Progenitor cell of endocrine pancreas (in vitro differentiated cells): ENCODE results near the gene CDH8. TPM values are rescaled to one million over a fixed set of nuclear protein-coding genes. Genes with fewer than 3 reads are reported as not detected.

Experiments
- DNase-seq: peaks from one replicate; pipeline ENCODE4 v3.0.0; 2021; ENCODE audit warnings: low spot score; ENCODE audit not compliant: unreplicated experiment
- H3K27ac Mint-ChIP-seq: 2 replicates; pipeline ENCODE4 v1.8.0; 2021; ENCODE audit warnings: mild to moderate bottlenecking, moderate library complexity, mixed read lengths
- H3K27me3 Mint-ChIP-seq: 2 replicates; pipeline ENCODE4 v1.8.0; 2021; ENCODE audit warnings: mixed read lengths
- H3K36me3 Mint-ChIP-seq: 2 replicates; pipeline ENCODE4 v1.8.0; 2022; ENCODE audit warnings: mixed read lengths; ENCODE audit not compliant: insufficient read depth
- H3K4me1 Mint-ChIP-seq: 2 replicates; pipeline ENCODE4 v1.8.0; 2021; ENCODE audit warnings: low read depth, mixed read lengths
- H3K4me3 Mint-ChIP-seq: 2 replicates; pipeline ENCODE4 v1.8.0; 2021; ENCODE audit warnings: low read depth, mild to moderate bottlenecking, moderate library complexity, mixed read lengths
- H3K9me3 Mint-ChIP-seq: 2 replicates; pipeline ENCODE4 v1.8.0; 2021; ENCODE audit warnings: low read depth, mixed read lengths
- total RNA-seq: library from RNA; stranded (reverse); gene quantifications from 2 replicates; pipeline ENCODE4 v1.2.1, GENCODE V29; 2021
- TF ChIP-seq, protein P1 (sequence below): fragments of 200-600 bp; sonication (generic); IDR thresholded peaks from one replicate; pipeline ENCODE4 v1.5.0; 2021; ENCODE audit warnings: antibody characterized with exemption, mild to moderate bottlenecking; ENCODE audit not compliant: unreplicated experiment

The CDH8 gene
- total RNA-seq, 1 donor from 2014 or later = 3.1 TPM

- peaks cover 8% of the 10 kb centered on the region for H3K9me3 Mint-ChIP-seq
- H3K4me3 Mint-ChIP-seq = no peak overlapping the region
- TF ChIP-seq, protein P1, sequence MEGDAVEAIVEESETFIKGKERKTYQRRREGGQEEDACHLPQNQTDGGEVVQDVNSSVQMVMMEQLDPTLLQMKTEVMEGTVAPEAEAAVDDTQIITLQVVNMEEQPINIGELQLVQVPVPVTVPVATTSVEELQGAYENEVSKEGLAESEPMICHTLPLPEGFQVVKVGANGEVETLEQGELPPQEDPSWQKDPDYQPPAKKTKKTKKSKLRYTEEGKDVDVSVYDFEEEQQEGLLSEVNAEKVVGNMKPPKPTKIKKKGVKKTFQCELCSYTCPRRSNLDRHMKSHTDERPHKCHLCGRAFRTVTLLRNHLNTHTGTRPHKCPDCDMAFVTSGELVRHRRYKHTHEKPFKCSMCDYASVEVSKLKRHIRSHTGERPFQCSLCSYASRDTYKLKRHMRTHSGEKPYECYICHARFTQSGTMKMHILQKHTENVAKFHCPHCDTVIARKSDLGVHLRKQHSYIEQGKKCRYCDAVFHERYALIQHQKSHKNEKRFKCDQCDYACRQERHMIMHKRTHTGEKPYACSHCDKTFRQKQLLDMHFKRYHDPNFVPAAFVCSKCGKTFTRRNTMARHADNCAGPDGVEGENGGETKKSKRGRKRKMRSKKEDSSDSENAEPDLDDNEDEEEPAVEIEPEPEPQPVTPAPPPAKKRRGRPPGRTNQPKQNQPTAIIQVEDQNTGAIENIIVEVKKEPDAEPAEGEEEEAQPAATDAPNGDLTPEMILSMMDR = no peak
- no peaks in the 10 kb centered on the region for H3K36me3 Mint-ChIP-seq
- H3K27ac Mint-ChIP-seq = no peak overlapping the region
- DNase-seq = no peak
- H3K4me1 Mint-ChIP-seq = no peaks in the 10 kb centered on the region
- H3K27me3 Mint-ChIP-seq = no peaks in the 10 kb centered on the region
These were observed 358.5 kb downstream of the CDH8 start for GRCh38 chr16:61677776-61678175.

DNA sequence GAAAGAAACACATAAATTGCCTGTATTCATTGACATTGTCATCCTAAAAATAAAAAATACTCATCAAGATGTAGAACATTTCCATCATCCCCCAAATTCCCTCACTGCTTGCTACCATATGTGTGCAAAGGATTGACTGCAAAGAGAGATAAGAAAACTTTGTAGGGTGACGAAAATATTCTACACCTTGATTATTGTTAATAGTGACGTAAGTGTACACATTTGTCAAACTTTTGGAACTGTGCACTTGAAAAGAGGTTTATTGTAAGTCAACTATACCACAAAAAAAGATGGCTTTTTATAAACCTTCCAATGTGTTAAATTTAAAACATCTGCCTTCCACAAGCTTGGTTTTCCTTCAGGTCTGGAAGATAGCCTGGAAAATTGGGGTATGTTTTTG, 359.5 kb downstream of the CDH8 start:
- Mint-ChIP-seq H3K4me1 (no peaks in the 10 kb centered on the region), H3K36me3 (no peaks in the 10 kb centered on the region), H3K27me3 (no peaks in the 10 kb centered on the region), H3K27ac (no peak overlapping the region), H3K4me3 (no peak overlapping the region), H3K9me3 (peaks cover 8% of the 10 kb centered on the region)
- TF ChIP-seq, protein P1 = no peak
- no peak for DNase-seq

GRCh38 chr16:61671161-61671560, 365.1 kb downstream of the CDH8 start:
- no peak for DNase-seq
- no peaks in the 10 kb centered on the region for H3K27me3 Mint-ChIP-seq
- no peak overlapping the region for H3K27ac Mint-ChIP-seq
- H3K4me3 Mint-ChIP-seq = no peak overlapping the region
- H3K9me3 Mint-ChIP-seq = peaks cover 8% of the 10 kb centered on the region
- H3K4me1 Mint-ChIP-seq = no peaks in the 10 kb centered on the region
- no peaks in the 10 kb centered on the region for H3K36me3 Mint-ChIP-seq
- TF ChIP-seq, protein P1 = no peak

DNA sequence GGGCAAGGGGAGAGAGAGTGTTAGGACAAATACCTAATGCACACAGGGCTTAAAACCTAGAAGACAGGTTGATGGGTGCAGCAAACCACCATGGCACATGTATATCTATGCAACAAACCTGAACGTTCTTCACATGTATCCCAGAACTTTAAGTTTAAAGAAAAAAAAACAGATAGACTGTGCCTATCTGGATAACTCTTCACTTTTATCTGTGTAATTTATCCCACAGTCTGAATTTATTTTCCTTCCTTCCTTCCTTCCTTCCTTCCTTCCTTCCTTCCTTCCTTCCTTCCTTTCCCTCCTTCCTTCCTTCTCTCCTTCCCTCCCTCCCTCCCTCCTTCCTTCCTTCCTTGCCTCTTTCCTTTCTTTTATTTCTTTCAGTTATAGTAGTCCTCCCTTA, 370.7 kb downstream of the CDH8 start:
- no peak overlapping the region for H3K27ac Mint-ChIP-seq
- H3K27me3 Mint-ChIP-seq = no peaks in the 10 kb centered on the region
- DNase-seq = no peak
- no peak overlapping the region for H3K4me3 Mint-ChIP-seq
- H3K36me3 Mint-ChIP-seq = no peaks in the 10 kb centered on the region
- no peaks in the 10 kb centered on the region for H3K4me1 Mint-ChIP-seq
- TF ChIP-seq, protein P1 = no peak
- no peaks in the 10 kb centered on the region for H3K9me3 Mint-ChIP-seq

- TF ChIP-seq, protein P1 = no peak
- H3K27me3 Mint-ChIP-seq = no peaks in the 10 kb centered on the region
- no peak overlapping the region for H3K27ac Mint-ChIP-seq
- H3K9me3 Mint-ChIP-seq = no peaks in the 10 kb centered on the region
- DNase-seq = no peak
- no peaks in the 10 kb centered on the region for H3K4me1 Mint-ChIP-seq
- no peaks in the 10 kb centered on the region for H3K36me3 Mint-ChIP-seq
- H3K4me3 Mint-ChIP-seq = no peak overlapping the region
These were observed 376.3 kb downstream of the CDH8 start for GRCh38 chr16:61659936-61660335.
